ENCODE results near the gene PYGM.

Gene PYGM

DNA sequence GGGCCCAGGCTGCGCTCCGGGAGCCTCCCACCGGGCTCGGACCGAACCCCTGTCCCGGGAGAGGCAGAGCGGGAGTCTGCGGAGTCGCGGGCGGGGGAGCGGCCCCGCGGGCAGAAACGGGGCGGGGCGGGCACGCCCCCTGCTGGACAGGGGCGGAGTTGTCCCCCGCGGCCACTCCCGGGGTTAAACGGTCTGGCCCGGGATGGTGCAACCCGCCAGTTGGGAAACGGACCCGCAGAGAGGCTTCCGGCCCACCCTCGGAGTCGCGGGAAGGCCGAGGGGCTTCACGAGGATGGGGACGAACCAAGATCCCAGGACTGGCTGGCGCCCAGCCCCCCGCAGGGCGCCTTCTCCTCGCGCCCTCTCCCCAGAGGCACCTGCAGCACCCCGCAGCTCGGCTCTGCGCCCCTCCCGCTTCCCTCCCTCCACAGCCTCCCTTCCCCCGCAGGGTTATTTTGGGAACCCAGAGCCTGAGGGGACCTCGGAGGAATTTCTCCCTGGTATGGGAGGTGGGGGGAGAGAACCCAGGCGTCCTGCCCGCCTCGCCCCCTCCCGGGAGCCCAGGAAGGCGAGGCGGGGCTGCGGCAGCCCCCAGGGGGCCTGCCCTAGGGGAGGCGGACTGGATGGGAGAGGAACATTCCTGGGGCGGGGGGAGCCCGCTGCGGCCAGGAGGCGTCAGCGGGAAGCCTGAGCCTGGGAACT, 16.7 kb downstream of the PYGM start:
- TF ChIP-seq JUND (IDR thresholded peaks at IDR 0.05; ENCODE audit: low read depth): no peak
- peak; percentile 57 to 94 for DNase-seq (ENCODE audit: low read depth in 1 of 2, low spot score in 1 of 2)
- in situ Hi-C loops (cut with HindIII; ENCODE audit: low pct_unique_long_range_greater_than_20kb, low sequenced_read_pairs): no loop called here

DNA sequence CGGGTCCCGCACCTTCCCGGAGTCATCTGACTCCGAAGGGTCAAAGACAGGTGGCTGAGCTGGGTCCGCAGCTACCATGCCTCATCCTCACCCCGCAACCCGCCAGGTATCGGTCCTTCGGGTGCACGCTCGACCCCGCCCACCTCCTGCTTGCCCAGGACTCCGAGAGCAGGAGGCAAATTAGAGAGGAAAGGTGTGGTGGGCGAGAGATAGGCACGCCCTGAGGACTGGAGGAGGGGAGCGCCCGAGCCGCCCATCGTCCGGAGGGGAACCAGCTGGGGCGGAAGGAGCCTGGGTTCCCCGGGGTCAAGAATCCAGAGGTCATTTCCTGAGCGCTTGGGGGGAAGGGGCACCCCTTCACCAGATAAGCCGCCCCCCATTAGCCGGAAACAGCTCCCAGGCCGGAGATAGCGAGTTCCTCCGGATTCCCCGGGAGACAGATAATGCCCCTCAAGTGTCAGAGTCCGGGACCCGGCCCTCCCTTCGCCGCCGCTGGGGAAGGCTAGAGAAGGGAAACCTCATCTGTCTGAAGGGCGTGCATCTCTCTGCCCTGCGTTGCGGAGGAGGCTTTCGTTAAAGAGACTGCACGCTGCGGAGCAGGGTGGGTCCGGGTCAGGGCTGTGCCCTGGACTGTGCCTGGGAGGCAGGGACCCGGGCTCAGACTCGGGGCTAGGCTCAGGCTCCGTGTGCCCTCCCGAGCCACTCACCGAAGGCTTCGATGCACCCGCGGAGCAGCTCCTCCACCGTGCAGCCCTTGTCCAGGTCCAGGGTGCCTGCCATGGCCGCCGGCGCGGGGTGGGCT, 17.5 kb downstream of the PYGM start:
- DNase-seq (ENCODE audit: low read depth in 1 of 2, low spot score in 1 of 2): no peak
- no peak for TF ChIP-seq JUND (IDR thresholded peaks at IDR 0.05; ENCODE audit: low read depth)

DNA sequence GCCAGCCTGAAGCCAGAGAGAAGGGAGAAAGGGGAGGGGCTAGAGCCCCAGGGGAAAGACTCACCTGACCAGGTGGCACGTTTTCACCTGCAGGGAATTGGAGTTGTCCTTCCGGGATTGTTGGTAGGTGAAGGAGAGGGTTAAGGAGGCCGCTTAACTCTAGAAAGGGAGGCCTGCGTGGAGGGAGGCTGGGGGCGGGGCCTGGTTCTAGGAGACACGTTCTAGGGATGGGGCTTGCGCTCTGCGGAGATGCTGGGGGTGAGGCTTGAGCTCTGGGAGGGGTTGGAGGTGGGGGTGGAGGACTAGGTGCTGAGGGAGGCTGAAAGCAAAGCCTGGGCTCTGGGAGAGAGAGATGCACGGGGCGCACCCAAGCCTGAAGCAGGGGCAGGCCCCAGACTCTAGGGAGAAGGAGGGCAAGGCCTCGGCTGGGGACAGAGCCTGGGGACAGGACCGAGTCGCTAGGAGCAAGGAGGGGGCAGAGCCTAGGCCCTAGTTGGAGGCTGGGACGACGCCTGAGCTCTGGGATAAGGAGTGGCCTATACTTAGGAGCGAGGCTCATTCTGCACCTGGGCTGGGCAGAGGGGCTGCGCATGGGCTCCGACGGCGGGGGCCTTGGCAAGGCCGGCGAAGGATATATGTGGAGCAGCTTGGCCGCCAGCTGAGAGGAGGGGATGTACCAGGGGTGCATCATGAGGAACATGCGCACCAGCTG, 18.2 kb downstream of the PYGM start:
- TF ChIP-seq JUND (IDR thresholded peaks at IDR 0.05; ENCODE audit: low read depth): no peak
- in situ Hi-C loops (cut with HindIII; ENCODE audit: low pct_unique_long_range_greater_than_20kb, low sequenced_read_pairs): no loop called here
- no peak for DNase-seq (ENCODE audit: low read depth in 1 of 2, low spot score in 1 of 2)

More for the DNA sequence above, 17.5 kb downstream of the PYGM start:
- in situ Hi-C loops (cut with HindIII; ENCODE audit: low pct_unique_long_range_greater_than_20kb, low sequenced_read_pairs): no loop called here

DNA sequence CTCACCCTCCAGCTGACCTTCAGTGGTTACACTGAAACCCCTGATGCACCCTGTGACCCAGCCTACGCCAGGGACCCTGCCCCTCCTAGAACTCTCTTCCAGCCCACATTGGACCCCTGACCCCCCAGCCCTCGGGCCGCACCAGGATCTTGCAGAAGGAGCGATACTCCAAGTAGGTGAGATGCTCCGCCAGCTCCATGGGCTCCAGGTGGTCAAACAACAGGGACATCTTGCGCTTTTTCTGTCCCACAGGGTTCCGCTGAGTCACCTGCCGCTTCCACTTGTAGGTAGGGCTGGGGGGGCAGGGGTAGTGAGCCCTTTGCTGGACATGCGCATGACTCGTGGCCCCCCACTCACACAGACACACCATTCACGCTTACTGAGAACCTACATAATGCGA, 19.9 kb downstream of the PYGM start:
- DNase-seq (ENCODE audit: low read depth in 1 of 2, low spot score in 1 of 2): no peak
- no peak for TF ChIP-seq JUND (IDR thresholded peaks at IDR 0.05; ENCODE audit: low read depth)
- in situ Hi-C loops (cut with HindIII; ENCODE audit: low pct_unique_long_range_greater_than_20kb, low sequenced_read_pairs): no loop called here

DNA sequence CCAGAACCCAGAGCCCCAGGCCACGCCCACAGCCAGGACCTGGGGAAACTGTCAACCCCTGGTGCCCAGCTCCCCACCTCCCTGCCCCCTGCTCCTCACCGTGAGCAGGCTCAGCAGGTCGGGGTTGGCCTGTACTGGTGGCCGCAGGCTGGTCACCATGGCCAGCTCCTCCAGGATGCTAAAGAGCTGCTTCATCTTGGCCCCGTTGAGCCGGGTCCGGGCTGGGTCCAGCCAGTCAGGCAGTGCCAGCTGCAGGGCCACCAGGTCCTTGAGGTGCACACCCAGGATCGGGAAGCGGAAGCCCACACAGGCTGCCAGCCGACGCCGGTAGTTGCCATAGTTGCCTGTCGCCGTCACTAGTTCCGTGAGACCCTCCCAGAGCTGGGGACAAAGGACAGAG, 23.1 kb downstream of the PYGM start:
- in situ Hi-C loops (cut with HindIII; ENCODE audit: low pct_unique_long_range_greater_than_20kb, low sequenced_read_pairs): no loop called here
- no peak for TF ChIP-seq JUND (IDR thresholded peaks at IDR 0.05; ENCODE audit: low read depth)
- no peak for DNase-seq (ENCODE audit: low read depth in 1 of 2, low spot score in 1 of 2)

DNA sequence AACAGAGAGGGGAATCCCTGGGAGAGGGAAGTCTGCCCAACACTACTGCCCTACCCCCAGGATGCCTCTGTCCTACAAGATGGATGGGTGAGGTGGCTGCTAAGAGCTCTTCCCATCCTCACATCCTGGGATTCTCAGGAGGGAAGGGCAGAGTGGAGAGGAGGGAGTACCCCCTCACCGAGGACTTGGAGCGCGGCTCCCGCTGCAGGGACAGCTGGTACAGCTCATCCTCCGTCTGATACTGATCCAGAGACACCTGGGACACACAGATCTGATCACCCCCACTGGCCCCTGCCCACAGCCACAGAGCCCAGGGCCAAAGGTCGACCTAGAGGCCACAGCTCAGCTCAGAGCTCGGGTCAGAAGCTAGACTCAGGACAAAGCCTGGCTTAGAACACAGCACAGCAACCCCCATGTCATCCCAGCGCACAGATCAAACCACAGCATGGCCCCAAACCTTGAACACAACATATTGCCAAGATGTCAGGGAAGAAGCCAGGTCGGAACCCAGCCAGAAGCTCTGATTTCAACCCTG, 24.0 kb downstream of the PYGM start:
- in situ Hi-C loops (cut with HindIII; ENCODE audit: low pct_unique_long_range_greater_than_20kb, low sequenced_read_pairs): no loop called here
- DNase-seq (ENCODE audit: low read depth in 1 of 2, low spot score in 1 of 2): no peak
- TF ChIP-seq JUND (IDR thresholded peaks at IDR 0.05; ENCODE audit: low read depth): no peak

DNA sequence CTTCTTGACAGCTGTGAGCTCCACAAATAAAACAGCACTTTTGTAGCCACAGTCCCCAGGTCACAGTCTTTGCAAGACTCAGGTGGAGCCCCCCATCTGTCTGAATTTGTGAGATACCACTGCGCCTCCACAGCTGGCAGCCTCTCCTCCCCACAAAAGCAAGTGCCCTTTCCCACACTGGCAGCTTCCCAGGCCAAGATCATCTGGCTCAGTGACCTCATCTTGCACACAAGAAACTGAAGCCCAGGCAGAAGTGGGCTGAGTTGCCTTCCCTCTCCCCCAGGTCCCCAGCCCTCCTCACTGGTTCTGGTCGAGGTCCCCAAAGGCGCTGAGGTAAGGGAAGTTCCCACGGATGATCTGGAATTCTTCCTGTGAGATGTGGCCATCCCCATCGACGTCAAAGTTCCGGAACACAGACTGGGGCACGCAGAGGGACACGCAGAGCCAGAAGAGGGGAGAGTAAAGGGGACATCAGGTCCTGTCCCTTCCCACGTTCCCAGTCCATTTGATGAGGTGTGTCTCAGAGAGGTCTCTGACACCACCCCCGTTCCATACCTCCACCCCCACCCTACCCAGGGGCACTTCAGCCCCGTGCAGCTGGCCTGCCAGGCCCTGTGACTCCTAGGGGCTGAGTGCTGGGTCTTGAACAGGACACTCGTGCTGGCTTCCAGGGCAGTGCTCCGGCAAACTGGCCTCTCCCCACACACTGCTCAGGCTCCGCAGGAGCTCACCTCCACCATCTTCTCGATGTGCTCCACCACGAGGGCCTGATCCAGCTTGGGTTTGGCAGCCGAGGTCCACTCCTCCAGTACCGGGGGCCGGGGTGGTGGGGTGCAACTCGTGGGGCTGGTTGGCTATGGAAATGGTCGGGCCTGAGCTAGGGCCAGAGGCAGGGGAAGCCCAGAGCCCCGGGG, 24.7 kb downstream of the PYGM start:
- TF ChIP-seq JUND (IDR thresholded peaks at IDR 0.05; ENCODE audit: low read depth): no peak
- in situ Hi-C loops (cut with HindIII; ENCODE audit: low pct_unique_long_range_greater_than_20kb, low sequenced_read_pairs): no loop called here
- DNase-seq (ENCODE audit: low read depth in 1 of 2, low spot score in 1 of 2): no peak

DNA sequence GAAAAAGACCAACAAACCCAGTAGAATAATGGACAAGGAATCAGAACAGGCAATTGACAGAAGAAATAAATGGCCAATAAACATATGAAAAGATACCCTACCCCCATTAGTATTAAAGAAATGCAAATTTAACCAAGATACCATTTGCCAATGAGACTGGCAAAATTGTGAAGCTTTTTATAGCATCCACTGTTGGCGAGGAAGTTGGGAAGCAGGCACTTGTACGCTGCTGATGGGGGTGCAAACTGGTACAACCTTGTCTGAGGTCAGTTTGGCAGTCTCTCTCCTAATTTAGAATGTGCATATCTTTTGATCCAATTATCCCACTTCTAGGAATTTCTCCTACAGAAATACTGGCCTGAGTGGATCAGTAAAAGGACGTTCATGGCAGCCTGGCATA, 28.2 kb downstream of the PYGM start:
- no peak for DNase-seq (ENCODE audit: low read depth in 1 of 2, low spot score in 1 of 2)
- no peak for TF ChIP-seq JUND (IDR thresholded peaks at IDR 0.05; ENCODE audit: low read depth)
- in situ Hi-C loops (cut with HindIII; ENCODE audit: low pct_unique_long_range_greater_than_20kb, low sequenced_read_pairs): no loop called here

DNA sequence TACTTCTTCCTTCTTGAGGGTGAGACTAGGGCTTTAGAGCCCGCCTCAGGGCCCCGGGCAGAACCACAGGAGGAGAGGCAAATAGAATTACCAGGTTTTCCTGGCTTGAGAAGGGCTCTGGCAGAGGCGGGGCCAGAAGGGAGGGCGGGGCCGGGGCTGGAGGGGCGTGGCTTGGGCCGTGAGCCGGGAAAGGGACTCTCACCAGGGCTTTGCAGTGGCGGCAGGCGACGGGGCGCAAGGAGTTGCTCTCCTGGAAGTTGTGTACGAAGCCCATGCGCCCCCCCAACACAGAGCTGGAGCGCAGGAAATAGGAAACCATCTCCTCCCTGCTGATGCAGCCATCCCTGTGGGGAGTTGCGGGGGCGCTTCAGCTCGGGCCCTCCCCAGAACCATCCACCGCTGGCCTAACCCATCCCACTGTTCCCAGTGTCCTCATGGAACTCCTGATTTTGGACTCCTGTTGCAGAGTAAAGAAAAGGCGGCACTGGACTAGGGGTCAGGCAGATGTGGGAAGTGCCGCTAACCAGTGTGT, 29.9 kb downstream of the PYGM start:
- in situ Hi-C loops (cut with HindIII; ENCODE audit: low pct_unique_long_range_greater_than_20kb, low sequenced_read_pairs): no loop called here
- TF ChIP-seq JUND (IDR thresholded peaks at IDR 0.05; ENCODE audit: low read depth): no peak
- peak; percentile 79 to 91 for DNase-seq (ENCODE audit: low read depth in 1 of 2, low spot score in 1 of 2)

DNA sequence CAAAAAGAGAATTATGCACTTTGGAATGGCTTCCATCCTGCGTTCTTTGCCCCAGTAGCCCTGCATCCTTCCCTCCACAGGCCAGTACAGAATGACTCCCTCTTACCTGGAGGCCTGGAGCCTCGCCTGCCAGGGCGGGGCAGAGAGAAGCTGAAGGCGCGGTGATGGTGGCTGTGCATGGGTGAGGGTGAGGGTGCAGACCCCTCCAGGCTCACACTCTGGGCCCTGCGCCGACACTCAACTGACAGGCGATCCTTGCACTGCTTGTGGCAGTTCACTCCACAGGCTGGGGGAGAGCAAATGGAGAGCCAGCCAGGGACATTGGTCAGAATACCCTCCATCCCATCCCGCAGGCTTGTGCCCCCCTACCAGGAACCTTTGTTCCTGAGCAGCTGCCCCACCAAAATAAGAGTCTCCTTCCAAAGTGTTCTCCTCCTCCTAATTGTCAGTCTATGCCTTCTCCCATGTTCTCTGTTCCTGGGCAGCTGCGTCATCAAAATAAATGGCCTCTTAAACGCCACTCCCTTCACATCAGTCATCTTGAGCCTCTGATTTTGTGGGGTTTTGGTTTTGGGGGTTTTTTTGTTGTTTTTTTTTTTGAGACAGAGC, 30.9 kb downstream of the PYGM start:
- TF ChIP-seq JUND (IDR thresholded peaks at IDR 0.05; ENCODE audit: low read depth): no peak
- DNase-seq (ENCODE audit: low read depth in 1 of 2, low spot score in 1 of 2): no peak
- in situ Hi-C loops (cut with HindIII; ENCODE audit: low pct_unique_long_range_greater_than_20kb, low sequenced_read_pairs): no loop called here

DNA sequence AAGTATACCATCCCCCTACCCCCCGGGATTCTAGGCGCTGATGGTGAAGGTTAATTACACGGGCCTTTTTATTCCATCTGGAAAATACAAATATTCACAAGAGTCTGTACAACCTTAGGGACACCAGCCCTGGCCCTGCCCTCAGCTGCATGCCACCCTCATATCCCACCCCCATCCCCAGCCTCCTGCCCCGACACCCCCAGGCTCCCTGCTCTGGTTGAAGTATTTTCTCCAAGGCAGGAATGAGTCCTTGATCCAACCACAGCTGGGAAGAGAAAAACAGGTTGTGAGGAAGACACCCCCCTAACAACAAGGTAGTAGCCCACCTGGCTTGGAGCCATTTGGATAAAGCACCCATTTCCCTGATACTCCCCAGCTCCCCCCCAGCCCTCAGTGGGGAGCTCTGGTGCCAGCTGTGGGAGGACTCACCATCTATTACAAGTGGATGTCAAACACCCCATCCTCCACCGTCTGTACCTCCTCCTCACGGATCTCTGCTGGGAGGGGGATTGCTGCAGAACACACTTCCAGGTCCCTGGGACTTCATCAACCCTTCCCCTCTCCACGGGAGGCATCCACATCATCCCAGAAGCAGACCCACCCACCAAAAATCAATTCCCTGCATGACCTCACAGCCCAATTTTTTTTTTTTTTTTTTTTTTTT, 32.8 kb downstream of the PYGM start:
- DNase-seq (ENCODE audit: low read depth in 1 of 2, low spot score in 1 of 2): no peak
- TF ChIP-seq JUND (IDR thresholded peaks at IDR 0.05; ENCODE audit: low read depth): no peak
- in situ Hi-C loops (cut with HindIII; ENCODE audit: low pct_unique_long_range_greater_than_20kb, low sequenced_read_pairs): no loop called here
